NOMO-1 (cell line): Measurements from ENCODE around the gene PTPRA.

ENCODE experiments used
- DNase-seq, 2 experiments: peaks; one replicate each; lab custom pipeline; 2025; ENCODE audit not compliant: unreplicated experiment in 2 of 2; lab: John Stamatoyannopoulos, UW

PTPRA gene

DNA sequence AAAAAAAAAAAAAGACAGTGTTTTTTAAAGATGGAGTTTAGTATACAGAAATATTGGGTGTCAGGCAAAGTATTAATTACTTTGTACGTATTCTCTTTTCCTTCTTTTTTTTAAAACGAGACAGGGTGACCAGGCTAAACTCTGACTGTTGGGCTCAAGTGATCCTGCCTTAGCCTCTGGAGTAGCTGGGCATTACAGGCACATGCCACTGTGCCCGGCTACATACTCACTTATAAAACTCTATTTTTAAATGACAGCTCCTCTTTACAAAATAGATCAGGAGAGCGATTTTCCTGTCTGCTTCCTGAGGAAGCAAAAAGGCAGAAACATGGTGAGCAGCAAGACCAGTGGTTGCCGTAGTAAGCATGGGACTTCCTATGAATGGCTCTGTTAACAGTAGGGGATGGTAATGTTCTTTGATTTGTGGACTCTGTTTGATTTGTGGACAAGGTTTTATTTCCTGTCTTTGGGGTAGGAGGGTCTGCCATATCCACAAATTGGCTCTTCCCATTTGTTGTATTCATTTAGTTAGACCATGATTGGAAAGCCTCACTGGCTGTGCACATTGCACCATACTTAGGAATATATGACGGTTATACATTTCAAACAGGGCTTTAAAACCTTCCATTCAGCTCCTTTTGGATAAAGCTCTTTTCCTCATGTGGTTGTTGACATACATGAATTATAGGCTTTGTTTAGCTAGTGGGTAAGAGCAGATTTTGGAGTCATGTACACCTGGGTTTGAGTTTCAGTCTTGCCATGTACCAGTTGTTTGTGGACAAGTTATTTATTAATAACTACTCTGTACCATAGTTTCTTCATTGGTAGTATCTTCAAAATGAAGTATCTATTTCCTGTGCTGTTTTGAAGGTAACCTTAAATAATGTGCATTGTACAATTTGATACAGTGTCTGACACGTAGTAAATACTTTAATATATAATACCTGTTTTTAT, 45.1 kb downstream of the PTPRA start:
- DNase-seq: no peak

DNA sequence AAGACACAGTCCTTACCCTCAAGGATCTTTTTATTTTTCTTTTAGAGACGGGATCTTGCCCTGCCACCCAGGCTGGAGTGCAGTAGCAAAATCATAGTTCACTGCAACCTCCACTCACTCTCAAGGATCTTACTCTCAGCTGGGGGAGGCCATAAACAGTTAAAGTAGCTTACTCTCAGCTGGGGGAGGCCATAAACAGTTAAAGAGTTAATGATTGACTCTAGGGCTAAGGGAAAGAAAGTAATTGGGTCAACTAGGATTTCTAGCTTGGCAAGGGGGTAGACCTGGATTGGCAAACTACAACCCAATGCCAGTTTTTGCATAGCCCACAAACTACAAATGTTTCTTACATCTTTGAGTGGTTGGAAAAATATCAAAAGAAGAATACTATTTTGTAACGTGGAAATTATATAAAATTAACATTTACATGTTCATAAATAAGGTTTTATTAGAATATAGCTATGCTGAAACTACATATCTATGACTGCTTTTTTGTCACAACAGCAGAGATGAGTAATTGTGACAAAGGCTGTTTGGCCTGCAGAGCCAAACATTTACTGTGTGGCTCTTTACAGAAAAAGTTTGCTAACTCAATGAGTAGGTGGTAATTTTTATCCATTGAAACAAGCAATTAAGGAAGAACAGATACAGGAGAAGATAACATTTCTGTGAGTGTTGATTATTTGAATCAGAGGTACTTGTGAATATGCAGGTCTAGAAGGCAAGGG, 46.4 kb downstream of the PTPRA start:
- no peak for DNase-seq

DNA sequence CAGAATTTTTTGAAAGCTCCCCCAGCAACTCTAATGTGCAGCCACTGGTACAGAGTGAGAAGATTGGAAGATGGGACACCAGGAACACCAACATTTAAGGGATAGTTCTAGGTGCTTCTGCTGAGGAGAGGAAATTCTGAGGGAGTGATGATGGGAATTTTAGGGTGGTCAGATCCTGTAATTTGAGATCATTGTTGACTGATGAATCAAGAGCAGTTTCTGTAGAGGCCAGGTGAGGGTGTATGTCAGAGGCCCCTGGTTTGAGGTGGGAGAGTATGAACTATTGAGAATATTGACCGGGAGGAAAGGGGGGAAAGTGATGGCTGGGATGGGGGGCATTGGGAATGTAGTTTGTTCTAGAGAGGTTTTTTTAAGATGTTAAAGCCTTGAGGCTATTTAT, 47.2 kb downstream of the PTPRA start:
- no peak for DNase-seq

DNA sequence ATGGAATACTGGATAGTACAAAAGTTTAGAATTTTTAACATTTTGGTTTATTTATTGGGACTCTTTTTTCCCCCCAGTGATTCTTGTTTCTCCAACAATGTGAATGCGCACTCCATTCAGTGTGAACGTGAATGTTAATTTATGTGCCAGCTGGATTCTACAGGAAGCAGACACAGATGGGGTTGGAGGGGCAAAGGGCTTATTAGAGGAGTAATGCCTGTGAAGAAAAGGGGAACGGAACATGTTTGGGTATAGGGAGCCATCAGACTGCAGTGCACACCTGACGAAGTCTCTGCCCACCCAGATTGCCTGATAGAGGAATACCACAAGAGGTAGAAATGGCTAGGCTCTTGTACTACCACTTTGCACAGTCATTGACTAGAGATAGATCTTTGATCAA, 48.2 kb downstream of the PTPRA start:
- DNase-seq: no peak

DNA sequence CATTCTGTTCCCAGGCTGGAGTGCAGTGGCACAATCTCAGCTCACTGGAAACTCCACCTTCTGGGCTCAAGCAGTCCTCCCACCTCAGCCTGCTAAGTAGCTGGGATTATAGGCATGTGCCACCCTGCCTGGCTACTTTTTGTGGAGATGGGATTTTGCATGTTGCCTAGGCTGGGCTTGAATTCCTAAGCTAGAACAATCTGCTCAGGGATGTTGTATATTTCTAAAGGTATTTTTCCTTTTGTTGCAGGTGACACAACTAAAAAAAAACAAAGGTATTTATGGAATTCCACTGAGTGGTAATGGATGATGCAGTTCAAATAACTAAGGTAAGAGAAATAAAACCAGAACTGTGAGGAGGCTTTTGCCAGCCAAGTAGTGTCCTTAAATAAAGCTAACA, 49.7 kb downstream of the PTPRA start:
- no peak for DNase-seq

DNA sequence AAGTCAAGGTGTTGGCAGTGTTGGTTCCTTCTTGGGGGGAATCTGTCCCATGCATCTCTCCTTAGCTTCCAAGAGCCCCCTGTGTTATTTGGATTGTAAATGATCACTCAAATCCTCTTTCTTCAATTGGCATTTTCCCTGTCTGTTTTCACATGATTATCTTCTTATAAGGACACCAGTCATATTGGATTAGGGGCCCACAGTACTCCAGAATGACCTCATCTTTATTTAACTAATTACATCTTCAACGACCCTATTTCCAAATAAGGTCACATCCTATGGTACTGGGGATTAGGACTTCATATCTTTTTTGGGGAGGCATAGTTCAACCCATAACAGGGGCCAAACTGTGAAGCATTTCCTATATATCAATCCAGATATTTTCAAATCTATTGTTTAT, 57.3 kb downstream of the PTPRA start:
- DNase-seq: no peak

DNA sequence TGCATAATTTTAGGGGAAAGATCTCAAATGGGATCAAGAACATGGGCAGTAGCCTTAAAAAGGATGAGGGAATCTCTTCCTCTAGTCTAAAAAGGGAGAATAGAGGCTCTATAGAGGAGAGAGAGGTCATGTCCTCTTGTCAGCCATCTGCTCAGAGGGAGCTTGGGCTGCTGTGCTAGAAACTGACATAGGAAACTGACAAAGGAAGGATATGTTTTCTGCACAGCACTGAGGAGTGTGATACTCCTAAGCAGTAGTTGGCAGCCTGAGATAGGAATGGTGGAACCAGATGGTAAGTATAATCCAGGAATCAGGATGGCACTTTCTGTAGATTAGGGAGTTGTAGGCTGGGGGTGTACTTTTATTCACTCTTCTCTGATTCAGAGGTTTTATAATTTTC, 59.2 kb downstream of the PTPRA start:
- DNase-seq: no peak

DNA sequence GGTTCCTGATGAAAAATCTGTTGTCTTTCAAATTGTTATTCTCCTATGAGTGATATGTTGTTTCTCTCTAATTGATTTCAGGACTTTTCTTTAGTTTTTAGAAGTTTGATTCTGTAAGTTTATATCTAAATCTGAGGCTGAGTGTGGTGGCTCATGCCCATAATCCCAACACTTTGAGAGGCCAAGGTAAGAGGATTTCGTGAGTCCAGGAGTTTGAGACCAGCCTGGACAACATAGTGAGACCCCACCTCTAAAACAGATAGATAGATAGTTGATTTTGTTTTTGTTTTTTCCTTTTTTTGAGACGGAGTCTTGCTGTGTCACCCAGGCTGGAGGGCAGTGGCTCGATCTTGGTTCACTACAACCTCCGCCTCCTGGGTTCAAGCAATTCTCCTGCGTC, 64.6 kb downstream of the PTPRA start:
- no peak for DNase-seq

DNA sequence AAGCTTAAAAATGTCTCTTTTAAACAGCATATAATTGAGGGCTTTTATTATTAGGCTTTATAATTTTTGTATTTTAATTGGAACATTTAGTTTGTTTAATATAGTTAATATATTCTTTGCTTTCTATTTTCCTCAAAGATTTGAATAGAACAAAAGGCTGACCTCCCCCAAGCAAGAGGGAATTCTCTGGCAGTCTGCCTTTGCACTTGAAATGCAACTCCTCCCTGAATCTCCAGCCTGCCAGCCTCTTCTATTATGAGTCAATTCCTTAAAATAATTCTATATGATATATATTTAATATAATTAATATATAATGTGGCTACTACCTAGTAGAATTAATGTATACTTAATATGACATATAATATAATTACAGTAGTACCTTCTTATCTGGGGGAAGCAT, 69.2 kb downstream of the PTPRA start:
- DNase-seq: no peak

DNA sequence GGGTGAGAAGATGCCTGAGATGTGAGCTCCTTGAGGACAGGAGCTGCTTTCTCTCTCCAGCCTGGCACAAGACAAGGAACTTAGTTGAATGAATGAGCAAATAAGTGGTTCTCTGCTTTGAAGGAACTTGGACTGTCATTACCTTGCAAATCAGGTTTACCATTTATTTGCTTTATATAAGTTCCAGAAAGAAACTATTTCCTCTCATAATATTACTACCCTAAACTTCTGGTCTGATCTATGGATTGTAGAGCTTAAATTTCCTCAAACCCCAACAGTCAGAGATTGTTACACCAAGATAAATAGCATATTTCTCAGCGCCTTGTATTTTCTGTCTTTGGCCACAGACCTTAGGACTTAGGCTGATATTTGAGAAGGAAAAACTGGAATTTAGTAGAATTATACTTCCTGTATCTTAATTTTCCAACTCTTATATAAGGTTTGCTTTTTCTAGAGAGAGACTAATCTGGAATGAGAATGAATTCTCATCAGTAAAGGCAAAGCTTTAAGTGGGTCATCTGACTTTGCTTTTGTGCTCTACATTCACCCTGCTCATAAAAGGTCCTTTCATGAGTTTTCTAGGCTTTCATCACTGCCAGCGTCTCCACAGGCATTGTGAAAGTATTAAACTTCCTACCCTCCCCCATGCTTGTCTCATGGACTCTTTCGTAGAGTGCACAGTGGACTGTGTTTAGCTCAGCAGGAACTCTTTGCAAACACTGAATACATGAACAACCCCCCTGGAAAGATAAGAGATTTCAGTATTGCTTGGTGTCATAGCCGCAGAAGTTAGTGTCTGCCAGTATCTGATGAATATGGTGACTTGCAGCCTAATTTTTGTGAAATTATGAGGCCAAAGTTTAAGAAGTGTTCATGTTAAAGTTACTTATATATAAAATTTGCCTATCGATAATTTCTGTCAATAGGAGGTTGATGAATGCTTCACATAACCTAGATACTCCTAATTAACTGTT, 74.0 kb downstream of the PTPRA start:
- peak; percentile 29 to 70 for DNase-seq

DNA sequence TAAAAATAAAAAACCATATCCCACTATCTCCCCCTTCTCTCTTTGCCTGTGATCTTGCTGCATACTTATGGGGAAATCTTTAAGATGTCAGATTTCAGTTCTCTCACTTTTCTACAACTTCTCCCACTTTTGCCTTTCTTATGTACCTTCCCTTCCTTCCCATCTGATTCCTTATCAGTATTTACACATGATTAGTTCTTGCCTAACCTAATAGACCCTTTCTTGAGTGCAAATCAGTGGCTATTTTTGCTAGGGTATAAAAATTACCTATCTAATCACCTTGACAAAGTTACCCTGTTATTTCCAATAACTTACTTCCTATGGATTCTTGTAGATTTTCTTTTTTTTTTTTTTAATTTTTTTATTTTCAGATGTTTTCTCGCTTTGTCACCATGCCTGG, 75.7 kb downstream of the PTPRA start:
- no peak for DNase-seq

DNA sequence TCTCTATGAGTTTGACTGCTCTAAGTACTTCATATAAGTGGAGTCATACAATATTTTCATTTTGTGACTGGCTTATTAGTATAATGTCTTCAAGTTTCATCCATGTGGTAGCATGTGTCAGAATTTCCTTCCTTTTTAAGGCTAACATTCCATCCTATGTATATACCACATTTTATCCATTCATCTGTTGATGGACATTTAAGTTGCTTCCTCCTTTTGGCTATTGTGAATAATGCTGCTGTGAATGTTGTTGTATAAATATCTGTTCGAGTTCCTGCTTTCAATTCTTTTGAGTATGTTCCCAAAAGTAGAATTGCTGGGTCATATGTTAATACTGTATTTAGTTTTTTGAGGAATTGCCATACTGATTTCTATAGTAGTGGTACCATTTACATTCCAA, 79.5 kb downstream of the PTPRA start:
- no peak for DNase-seq

DNA sequence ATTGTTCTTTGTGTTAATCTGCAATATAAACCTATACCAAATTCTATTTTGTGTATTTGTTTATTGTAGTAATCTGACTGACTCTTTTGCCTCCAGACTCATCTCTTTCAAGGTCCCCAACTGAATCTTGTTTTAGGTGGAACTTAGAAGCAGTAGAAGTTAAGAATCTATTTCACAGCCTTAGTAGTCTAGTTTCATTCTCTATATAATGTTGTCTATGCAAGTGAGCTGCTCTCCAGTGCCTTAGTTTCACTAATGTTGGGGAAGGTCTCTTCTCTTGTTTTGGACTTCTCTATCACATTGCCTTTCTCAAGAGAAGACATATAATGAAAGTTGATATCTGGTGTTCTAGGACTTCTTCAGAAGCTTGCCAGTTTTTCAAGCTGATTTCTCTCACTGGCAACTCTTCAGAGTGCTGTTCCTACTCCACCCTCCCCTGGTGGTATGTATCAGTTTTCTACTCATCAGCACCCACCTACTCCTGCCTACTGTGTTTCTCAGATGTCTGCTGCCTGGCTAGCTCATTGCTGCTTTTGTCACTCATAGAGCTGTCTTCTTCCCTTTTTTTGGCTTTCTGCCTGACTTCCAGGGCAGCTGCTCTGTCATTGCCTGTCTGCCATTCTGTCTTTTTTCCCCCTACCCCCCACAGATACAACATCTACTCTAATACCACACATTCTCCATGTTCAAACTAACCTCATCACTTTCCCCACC, 82.1 kb downstream of the PTPRA start:
- DNase-seq: no peak

DNA sequence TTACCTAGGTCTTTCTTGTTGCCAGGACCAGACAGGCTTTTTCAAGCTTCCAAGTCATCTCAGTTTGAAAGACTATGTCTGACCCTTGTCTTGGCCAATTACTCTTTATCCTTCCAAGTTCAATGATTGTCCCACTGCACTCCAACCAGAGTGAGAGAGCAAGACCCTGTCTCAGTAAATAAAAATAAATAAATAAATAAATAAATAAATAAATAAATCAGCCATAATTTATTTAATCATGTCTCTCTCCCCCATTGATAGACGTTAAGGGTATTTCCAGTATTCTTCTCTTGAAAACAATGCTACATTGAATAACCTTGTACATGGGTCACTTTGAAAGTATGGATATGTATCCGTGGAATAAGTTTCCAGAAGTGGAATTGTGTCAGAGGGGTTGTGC, 83.2 kb downstream of the PTPRA start:
- no peak for DNase-seq

DNA sequence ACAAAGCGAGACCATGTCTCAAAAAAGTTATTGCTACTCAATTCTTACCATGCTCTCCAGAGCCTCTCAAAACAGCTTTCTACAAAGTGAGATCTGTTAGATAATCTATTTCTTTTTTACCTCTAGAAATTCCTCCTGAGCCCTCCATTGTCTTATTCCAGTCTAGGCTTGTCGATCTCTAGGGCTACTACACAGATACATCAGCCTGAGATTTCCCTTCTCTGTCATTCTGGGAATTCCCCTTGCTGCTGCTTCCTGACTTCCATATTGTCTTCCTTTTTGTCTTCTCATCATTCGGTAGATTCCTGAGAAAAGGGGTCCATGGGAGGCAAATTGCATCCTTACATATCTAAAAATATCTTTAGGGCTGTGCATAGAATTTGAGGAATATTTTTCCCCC, 94.6 kb downstream of the PTPRA start:
- no peak for DNase-seq

DNA sequence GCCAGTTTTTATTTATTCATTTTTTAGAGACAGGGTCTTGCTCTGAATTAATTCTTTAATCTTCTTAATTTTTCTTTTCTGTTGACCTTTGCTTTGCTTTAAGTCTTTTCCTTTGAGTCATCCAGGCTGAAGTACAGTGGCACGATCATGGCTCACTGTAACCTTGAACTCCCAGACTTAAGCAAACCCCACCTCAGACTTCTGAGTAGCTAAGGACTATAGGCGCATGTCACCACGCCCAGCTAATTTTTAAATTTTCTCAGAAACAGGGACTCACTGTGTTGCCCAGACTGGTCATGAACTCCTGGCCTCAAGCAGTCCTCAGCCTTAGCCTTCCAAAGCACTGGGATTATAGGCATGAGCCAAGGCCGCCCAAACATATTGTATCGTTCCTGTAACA, 98.8 kb downstream of the PTPRA start:
- DNase-seq: no peak

DNA sequence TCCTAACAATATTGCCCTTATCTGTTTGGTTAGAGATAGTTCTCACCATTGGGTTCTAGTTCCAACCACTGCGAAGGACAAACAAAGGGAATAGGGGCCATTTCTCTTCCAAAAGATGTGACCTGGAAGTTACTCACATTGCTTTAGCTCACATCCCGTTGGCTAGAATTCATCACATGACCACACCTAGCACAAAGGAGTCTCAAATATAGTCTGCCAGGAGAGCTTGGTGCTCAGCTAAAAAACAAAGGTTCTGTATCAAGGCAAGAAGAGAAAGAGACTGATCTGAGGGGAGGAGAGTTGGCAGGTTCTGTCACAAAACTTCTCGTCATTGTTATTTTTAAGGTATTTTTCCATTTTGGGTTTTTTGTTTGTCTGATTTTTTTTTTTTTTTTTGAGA, 100.3 kb downstream of the PTPRA start:
- no peak for DNase-seq

DNA sequence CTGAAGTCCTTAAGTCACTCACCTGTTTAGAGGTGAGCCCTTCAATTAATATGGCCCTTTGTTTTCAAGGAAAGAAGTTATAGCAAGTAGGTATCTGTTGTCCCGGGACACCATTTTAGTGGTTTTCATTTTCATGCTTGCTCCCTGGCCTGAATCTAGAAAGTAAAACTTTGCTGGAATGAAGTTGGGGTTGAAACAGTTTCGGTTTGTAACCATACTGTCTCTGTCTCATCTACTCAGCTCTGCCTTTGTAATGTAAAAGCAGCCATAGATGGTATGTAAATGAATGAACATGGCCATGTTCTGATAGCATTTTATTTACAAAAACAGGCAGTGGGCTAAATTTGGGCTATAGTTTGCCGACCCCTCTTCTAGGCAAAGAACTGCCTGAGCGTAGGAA, 105.2 kb downstream of the PTPRA start:
- DNase-seq: no peak

DNA sequence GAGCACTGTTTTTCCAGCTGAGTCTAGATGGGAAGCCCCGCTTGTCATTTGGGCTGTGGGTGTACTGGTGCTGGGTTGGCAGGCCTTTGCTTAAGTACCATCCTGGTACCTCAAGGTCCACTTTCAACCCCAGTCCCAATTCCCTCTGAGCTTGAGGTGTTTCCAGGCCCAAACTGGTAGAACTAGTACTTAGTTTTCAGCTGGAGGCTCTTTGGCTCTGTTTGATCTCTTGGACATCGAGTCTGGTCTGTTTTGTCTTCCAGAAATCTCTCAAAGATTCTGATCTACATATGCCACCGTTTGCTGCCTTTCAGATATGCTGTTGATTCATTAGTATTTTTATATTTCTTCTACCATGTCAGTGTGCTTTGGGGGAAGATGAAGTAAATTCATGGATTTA, 108.4 kb downstream of the PTPRA start:
- DNase-seq: no peak

DNA sequence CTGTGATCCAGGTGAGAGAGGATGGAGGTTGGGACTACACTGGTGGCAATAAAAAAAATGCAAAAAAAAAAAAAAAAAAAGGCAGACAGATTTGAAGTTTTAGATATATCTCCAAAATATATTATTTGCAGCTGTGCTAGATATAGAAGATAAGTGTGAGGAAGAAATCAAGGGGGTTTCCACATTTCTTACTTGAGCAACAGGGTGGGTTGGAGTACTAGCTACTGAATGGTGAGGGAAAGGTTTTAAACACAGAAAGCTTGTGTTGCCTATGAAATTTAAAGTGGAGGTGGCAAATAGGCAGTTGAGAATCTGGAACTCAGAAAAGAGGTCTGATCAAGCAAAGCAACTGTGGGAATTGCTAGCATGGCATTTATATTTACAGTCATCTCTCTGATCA, 110.2 kb downstream of the PTPRA start:
- DNase-seq: no peak
